ENCODE measurements around the gene FBXW4. TPM values are rescaled to one million over a fixed set of nuclear protein-coding genes. Genes with fewer than 3 reads are reported as not detected.
"Not testable (repeated sequence)": the region's sequence is repeated elsewhere in the genome, so short reads cannot be mapped to it uniquely, and the experiment has no call there.

FBXW4 gene
- polyA plus RNA-seq, 4 donors: 39.1 to 55.6 (median 53.8) TPM

DNA sequence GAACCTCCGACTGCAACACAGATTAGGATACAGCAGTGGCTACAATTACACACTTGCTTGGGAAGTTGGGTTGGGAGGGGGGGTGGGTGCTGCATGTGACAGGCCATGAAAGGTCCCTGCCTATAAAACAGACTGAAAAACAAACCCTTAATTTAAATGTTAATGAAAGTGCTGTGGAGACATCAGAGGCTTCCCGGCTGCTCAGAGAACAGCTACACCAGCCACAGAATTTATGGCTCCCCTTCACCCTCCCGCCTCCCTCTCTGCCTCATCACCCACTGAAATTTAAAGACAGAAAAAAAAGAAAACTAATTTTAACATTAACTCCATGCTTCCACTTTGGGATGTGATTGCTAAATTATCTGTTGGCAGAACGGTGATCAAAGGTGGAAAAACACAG is 34.7 kb downstream of the FBXW4 start:
- DNase-seq (ENCODE audit: low read depth in 4 of 4, low spot score in 3 of 4): peak; percentile 18 to 54 (median 24)

DNA sequence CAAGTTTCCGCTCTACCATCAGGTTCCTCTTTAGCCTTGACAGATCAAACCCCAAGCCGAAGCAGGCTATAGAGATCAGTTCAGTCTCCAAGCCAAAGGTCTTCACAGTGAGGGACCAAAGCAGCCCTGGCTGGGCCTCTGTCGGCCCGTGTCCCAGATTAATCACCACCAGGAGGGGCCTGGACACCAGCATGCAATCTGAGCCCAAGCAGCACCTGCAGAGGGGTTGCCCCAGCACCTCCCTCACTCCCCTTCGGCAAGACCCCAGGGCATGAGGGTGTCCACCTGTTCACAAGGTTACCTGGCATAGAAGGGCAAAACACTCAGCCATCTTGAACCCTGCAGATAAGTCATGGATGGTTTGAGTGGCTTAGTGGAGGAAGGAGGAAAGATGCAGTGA is 36.0 kb downstream of the FBXW4 start:
- peak in 1 of 4 donors; percentile 21 for DNase-seq (ENCODE audit: low read depth in 4 of 4, low spot score in 3 of 4)

DNA sequence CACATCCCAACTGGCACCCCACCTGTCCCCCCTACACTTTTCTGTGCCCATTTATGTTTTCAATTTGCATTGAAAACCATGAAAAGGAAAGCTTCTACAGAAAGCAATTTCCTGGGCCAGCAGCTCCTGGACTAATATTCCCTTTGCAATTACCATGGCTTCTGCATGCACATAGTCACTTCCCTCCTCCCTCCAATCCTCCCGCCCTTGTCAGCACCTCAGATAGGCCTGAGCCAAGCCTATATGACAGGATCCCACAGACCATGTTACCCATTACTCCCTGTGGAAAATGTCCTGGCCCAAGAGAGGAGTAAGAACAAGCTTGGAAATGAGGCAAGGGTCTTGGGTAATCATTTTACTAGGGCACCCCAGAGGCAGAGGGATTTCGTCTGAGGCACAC is 38.1 kb downstream of the FBXW4 start:
- DNase-seq (ENCODE audit: low read depth in 4 of 4, low spot score in 3 of 4): no peak

DNA sequence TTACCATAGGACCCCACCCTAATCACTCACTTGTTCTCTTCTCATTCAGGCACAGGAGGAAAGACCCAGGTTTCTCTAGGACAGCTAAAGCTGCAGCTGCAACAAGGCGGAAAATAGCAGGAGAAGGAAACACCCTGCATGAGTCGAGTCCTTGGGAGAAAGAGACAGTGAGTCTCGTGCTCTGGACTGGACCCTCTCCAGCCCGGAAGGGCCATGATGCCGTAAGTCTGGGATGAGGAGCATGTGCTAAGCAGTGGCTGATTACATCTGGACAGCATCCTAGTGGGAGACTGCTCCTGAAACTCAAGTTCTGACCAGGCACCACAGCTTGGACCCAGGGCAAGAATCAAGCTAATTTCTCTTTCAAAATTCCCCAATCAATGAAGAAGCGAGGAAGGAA is 39.4 kb downstream of the FBXW4 start:
- DNase-seq (ENCODE audit: low read depth in 4 of 4, low spot score in 3 of 4): no peak

DNA sequence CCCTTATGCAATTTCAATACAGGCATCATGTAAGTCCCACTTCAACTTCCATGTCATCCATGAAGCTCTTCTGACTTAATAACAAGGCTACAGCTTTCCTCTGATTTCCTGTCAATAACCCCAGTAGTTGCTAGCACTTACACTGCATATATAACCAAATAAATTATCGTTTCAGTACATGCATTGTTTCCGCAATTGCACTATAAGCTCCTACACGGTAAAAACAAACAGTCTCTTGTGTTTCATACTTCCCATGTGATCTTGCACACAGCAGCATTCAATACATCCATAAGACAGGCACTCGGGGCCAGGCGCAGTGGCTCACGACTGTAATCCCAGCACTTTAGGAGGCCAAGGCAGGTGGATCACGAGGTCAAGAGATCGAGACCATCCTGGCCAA is 41.4 kb downstream of the FBXW4 start:
- no peak for DNase-seq (ENCODE audit: low read depth in 4 of 4, low spot score in 3 of 4)

DNA sequence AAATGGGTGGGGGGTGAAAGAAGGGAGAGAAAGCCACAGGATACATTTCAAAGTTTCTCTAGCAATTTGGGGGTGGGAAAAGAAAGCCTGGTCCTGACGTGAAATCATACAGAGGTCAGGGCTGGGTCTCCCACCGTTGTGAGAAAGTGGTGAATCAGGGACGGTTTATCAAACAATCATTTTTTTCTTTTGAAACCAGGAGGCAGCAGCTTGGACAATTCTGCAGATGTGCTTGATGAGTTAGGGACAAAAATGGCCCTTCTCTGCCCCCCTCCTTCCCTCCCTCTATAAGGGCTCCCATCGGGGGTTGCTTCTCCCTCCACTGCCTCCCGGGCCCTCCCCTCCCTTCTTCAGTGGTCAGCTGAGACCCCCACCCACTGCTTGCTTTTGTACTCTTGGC is 43.6 kb downstream of the FBXW4 start:
- no peak for DNase-seq (ENCODE audit: low read depth in 4 of 4, low spot score in 3 of 4)

DNA sequence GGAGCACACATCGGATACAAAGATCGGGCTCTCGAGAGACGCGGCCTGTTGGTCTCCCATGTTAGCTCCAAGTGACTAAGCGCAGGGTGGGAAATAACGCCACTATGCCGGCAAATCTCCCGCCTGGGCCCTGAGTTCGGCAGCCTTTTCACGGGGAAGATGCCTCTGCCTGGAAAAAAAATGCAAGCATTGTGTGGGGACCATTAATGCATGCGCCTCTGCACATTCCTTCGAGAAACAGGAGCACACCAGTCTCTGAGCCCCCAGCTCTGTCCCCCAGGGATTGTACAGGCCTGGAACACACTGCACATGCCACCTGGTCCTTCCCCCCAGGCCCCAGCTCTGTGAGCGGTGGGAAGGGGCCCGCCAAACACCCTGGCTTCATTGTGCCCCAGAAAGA is 44.1 kb downstream of the FBXW4 start:
- DNase-seq (ENCODE audit: low read depth in 4 of 4, low spot score in 3 of 4): no peak

DNA sequence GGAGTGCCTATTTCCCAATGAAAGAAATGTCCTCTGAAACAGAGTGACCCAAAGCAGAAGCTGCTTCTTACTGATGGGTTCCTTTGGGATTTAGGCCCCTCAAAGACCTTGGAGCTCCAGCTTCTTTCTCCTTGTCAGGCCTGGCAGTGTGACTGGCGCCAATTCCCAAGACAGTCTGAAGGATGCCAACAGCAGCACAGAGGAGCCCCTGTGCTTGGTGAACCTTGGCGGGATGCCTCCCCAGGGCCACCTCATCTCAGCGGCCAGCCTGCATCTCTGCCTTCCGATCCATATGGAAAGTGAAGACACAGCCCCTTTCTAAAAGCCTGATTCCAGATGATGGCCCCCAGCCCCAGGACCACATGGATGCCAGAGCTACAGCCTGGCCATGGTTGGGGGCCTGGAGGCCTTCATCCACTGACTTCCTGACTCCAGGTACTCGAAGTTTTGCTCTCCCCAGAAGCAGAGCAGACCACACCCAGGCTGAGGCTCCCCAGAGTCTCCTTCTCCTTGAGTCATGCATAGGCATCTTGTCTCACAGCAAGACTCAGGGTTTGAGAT is 45.4 kb downstream of the FBXW4 start:
- DNase-seq (ENCODE audit: low read depth in 4 of 4, low spot score in 3 of 4): no peak

DNA sequence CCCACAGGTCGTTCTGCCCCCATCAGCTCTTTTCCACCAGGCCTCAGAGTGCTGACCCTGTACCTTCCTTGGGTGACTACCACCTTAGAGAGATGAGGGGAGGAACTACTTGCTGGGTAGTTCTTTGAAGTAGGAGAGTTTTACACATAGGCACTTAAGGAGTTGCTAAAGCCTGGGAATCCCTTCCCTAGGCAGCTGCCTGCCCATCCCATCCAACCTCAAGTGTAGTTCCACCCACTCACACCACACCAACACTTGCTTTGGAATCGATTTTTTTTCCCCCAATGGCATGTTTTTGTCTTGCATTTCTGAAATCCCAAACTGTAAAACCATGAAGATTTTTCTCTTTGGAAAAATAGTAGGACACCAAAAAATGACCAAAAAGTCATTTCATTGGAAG is 47.7 kb downstream of the FBXW4 start:
- no peak for DNase-seq (ENCODE audit: low read depth in 4 of 4, low spot score in 3 of 4)

DNA sequence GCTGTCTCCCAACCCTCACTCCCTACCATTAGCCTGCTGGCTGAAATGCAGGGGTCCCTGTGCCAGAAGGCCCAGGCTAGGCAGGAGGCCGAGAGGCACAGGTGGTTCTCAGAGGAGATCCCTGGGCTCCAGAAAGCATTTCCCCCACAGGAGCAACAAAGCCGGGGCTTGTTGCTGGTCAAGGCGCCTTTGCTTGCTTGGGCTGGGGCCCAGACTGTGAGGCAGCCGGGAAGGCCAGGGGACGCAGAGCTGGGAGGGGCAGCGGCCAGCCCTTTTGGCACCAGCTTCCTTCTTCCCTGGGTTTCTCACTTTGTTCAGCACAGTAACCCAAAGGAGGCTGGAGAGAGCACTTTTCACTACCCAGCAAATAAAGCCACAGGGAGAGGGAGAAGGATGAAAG is 48.6 kb downstream of the FBXW4 start:
- DNase-seq (ENCODE audit: low read depth in 4 of 4, low spot score in 3 of 4): no peak

DNA sequence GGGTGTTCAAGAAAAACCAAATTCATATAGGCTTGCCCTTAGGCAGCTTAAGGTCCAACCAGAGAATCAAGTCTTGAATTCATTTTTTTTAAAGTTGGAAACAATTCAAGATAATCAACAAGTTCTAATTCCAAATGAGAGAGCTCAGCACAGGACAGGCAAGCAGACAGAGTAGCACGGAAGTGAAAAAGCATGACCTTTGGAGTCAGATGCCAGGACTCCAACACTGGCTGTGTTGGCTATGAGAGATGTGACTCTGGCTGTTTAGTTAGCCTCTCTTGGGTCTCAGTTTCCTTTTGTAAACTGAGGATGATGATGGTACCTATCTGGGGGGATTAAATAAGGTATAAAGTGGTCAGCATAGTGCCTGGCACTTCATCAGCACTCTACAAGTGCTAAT is 49.3 kb downstream of the FBXW4 start:
- DNase-seq (ENCODE audit: low read depth in 4 of 4, low spot score in 3 of 4): no peak

DNA sequence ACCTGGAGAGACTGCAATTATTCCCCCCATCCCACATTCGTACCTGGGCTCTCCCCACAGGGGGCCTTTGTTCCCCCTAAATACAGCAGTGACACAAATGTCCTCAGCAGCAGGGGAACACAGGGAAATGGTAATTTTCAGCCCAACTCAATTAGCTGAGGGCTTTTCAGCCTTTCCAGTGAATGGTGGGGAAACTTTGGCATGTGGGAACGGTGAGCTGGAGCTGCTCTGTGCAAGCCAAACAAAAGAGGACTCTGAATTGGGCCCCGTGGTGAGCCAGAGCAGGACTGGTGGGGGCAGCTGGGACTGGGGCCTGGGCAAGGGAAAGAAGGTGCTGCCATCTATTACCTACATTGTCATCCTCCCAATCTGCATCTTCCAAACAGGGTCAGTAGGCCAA is 51.0 kb downstream of the FBXW4 start:
- DNase-seq (ENCODE audit: low read depth in 4 of 4, low spot score in 3 of 4): no peak

DNA sequence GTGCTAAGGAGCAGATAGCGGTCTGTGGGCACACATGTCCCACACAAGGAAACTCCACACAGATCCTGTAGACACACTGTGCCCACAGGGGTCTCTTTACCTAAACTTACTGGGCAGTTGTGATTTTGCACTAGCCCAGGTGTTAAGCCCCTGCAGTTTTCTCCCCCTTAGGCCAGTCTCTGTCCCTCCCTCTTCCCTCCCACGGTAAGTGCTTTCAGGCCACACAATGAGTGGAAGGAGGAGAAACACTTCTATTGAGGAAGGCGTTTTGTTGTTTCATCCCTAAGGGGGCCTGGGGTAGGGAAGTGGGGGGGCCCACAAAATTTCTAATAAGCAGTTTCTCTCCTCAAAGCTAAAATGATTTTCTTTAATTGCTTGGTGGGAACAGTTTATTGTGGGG is 51.4 kb downstream of the FBXW4 start:
- no peak for DNase-seq (ENCODE audit: low read depth in 4 of 4, low spot score in 3 of 4)

DNA sequence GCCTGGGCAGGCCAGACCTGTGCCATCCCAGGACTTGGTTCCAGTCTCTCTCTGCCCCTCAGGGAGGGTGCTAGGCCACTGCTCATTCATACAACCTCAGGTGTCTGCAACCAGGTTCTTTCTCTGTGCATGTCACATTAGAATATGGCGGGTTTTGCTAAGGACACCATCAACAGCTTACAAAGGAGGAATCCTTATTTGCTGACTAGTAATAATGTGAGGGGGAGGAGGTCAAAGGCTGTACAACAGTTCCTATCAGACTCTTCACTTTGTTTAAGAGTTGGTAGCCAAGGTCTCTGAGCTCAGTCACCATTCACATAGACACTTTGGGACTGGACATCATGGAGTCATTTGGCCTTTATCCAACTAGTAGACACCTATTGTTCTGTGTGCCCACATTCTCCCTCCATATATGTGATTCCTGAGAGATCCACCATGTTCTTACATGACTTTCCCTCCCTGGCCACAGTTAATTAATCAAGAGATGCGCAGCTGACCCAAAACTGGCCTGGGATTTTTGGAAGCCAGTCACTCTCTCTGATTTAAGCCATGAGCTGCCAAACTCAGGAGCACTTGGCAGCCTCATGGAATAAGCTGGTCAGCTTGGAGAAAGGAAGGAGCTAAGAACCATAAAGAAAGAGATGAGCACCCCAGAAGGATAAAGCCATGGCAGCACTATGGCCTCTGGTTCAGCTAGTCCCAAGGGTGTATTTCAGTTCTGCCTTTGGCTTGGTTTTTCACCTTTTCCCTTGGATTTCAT is 55.6 kb downstream of the FBXW4 start:
- DNase-seq (ENCODE audit: low read depth in 4 of 4, low spot score in 3 of 4): no peak

DNA sequence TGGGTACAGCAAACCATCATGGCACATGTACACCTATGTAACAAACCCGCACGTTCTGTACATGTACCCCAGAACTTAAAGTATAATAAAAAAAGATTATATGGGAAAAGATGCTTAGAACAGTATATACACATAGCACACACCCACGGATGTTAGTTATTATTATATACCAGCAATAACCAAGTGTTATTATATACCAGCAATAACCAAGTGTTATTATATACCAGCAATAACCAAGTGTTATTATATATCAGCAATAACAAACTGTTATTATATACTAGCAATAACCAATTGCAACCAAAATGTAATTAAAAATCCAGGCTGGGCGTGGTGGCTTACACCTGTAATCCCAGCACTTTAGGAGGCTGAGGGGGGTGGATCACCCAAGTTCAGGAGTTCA is 61.5 kb downstream of the FBXW4 start:
- not testable (repeated sequence) for DNase-seq (ENCODE audit: low read depth in 4 of 4, low spot score in 3 of 4)

DNA sequence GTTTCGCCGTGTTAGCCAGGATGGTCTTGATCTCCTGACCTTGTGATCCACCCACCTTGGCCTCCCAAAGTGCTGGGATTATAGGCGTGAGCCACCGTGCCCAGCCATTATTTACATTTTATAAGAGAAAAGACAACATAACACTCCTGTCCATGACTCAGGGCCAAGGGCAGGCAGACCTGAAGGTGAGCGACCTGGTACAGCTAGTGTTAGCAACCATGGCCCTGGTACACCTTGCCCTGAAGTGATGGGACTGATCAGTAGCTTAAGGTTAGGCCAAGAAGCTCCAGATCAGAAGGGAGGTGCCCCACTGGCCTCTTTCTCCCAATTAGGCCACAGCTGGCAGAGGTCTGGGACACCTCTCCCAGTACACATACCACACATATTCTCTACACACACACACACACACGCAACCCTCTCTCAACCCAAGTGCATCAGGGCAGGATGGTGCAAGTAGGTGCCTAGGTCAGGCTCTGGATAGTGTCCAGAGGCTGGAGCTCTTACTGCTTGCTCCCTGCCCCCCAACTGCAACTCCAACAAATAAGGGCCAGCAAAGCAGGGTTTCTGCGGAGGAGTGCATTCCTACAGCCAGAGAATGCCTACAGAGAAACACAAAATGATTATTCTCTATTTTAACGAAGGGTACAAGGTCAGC is 63.0 kb downstream of the FBXW4 start:
- DNase-seq (ENCODE audit: low read depth in 4 of 4, low spot score in 3 of 4): no peak

DNA sequence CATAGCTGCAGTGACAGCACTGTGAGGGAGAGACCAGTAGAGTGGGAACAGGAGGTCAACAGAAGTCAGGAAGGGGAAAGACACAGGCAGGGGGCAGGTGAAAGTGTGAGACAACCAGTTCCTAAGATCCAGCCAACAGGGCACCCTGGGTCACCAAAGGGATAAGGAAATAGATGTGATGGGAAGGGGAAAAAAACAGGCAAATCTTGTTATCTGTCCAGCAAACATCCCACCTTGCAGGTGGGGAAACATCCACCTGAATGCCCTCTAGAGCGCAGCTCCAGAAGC is 64.4 kb downstream of the FBXW4 start:
- DNase-seq (ENCODE audit: low read depth in 4 of 4, low spot score in 3 of 4): no peak

DNA sequence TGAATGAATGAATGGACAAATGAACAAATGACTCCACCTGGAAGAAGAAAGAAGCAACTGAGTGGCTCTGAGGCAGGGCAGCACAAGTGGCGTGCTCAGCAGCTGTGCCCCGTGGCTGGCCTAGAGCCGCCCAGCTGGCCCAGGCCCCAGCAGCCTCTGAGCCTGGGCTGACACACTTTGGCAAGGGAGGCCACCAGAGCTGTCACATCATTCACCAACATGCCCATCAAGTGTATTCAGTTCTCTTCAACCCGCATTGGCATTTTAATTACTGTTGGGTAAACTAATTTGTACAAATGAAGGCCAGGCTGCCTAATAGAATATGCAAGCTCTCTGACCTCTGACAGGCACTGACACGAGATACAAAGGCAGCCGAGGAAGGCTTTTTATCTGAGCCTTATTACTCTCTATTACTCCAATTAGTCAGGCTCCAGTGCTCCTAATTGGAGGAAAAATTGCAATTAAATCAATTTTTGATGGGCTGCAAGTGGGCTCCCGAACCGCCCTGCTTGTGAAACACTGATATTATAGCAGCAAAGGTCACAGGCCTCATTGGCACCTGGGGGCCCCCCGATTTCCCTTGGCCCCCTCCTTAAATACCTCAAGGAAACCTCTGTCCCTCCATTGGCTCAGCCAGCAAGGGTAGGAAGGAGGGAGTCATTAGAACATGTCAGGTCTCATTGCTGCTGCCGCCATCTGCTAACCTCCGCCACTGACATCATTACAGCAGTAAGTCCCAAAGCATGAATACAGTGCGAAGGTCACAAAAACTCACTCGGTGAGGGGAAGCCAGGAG is 64.9 kb downstream of the FBXW4 start:
- no peak for DNase-seq (ENCODE audit: low read depth in 4 of 4, low spot score in 3 of 4)

DNA sequence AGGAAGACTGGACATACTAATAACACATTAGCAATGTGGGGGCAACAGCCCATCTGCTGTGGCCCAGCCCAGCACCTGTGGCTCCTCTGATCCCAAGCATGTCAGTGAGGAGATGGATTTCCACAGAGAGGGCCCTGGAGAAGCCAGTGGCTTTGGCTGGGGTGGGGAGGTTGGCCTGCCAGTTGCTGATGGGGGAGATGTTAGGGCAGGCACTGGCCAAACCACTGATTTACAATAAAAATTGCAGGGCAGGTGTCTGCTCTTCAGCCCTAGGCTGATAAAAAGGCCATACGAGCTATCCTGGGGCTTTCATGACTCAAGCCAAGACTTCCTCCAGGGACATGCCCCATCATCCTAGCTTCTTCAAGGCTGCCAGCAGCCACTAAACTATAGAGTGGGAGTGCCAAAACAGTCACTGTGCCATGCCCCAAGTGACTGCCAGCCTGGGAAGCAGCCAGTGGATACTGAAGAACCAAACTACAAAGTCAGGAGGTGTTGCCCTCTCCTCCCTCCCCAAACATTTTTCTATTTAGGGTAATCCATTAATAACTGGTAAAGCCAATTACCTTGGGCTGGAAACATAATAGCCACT is 69.1 kb downstream of the FBXW4 start:
- no peak for DNase-seq (ENCODE audit: low read depth in 4 of 4, low spot score in 3 of 4)

DNA sequence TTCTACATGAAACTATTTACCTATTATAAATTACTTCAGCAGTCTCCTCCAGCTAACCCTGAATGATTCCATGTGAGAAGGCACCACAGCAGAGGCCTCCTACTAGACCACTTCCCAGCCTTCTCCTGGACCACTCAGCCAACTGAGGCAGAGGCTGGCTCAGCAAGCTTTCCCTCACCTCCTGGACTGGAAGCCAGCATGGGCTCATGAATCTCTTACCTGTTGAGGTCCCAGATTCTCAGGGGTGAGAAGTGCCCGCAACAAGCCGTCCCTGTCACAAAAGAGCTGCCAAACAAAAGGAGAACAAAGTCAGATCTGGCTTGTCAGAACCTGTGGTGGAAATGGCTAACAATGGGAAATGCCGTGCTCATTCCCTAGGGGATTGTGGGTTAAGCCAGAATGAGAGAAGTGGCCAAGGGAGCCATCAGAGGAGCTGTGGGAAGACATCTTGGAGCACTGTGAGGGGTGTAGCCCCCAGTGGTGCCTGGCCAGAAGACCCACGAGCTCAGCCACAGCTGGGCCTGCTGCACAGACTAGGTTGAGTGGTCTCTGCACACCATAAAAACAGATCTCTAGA is 70.4 kb downstream of the FBXW4 start:
- DNase-seq (ENCODE audit: low read depth in 4 of 4, low spot score in 3 of 4): no peak

DNA sequence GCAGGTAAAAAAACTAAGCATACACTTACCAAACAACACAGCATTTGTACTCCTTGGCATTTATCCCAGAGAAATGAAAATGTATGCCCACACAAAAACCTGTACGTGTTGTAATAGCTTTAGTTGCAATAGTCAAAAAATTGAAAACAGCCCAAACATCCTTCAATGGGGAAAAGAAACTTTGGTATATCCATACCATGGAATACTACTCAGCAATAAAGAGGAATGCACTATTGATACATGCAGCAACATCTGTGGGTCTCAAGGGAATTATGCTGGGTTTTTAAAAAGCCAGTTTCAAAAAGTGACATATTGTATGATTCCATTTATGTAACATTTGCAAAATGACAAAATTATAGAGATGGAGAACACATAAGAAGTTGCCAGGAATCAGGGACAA is 71.4 kb downstream of the FBXW4 start:
- DNase-seq (ENCODE audit: low read depth in 4 of 4, low spot score in 3 of 4): no peak

Data from left renal pelvis (tissue), 4 donors.